ENCODE measurements around the gene MAN1B1.

MAN1B1 gene

DNA sequence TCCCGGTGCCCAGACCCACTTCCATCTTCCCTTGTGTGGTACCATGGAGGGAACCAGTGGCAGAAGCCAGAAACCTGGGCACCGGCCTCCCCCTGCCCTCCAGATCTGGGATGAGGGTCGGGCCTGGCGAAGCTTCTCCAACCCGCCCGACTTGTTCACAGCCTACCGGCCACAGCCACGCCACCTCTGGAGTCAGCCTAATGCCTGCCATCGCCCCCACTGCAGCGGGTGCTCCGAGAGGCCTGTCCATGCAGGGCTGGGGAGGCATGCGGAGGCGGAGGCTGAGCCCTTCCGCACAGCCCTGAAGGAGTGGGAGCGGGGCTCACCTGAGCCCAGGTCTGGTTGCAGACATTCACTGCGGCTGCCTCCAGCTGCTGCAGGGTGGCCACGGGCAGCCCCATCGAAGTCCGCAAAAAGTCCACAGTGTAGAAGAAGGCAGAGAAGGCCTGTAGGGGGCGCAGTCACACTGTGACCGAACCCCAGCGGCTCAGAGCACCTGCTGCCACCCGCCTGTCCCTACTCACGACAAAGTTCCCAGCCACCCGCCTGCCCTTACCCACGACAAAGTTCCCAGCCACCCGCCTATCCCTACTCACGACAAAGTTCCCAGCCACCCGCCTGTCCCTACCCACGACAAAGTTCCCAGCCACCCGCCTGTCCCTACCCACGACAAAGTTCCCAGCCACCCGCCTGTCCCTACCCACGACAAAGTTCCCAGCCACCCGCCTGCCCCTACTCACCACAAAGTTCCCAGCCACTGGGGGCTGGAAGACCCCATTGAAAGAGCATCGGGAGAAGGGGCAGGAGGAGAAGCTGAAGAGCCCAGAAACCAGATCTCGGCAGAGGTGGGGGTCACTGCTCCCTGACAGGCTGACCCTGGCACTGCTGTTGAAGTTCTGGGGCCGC lies 37.0 kb upstream of the MAN1B1 start:
- TF ChIP-seq ZFX (IDR thresholded peaks at IDR 0.05) (no peak), CTCF (conservative IDR thresholded peaks at IDR 0.05) (no peak; the same call in 1 of the 2 replicates)
- peak overlapping the region; percentile 94 for H3K27ac ChIP-seq

DNA sequence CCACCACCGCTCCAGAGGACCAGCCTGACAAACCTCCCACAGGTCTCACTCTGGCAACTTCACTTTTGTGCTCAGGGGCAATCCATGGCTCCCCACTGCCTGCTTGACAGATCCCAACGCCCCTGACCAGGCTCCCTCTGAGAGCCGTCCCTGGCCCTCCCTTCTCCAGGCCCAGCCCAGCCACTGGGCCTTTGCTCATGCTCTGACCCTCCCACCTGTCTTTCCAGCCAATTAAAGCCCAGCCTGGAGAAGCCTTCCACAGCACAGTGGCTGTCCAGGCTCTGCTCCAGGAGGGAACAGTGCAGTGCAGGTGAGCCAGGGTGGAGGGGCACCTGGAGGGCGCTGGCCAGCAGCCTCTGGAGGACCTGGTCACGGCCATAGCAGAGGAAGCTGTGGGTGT lies 36.2 kb upstream of the MAN1B1 start:
- TF ChIP-seq ZFX (IDR thresholded peaks at IDR 0.05) (no peak), CTCF (conservative IDR thresholded peaks at IDR 0.05) (no peak)
- no peak overlapping the region; the same call in 1 of the 2 replicates for H3K27ac ChIP-seq

- H3K27ac ChIP-seq = no peak overlapping the region
- no peak for TF ChIP-seq CTCF (conservative IDR thresholded peaks at IDR 0.05)
- TF ChIP-seq ZFX (IDR thresholded peaks at IDR 0.05) = no peak
Measured at GRCh38 chr9:137051145-137051724, 35.5 kb upstream of the MAN1B1 start.

- TF ChIP-seq ZFX (IDR thresholded peaks at IDR 0.05) (no peak), CTCF (conservative IDR thresholded peaks at IDR 0.05) (no peak)
- H3K27ac ChIP-seq = no peak overlapping the region
Measured at GRCh38 chr9:137052293-137052692, 34.5 kb upstream of the MAN1B1 start.

DNA sequence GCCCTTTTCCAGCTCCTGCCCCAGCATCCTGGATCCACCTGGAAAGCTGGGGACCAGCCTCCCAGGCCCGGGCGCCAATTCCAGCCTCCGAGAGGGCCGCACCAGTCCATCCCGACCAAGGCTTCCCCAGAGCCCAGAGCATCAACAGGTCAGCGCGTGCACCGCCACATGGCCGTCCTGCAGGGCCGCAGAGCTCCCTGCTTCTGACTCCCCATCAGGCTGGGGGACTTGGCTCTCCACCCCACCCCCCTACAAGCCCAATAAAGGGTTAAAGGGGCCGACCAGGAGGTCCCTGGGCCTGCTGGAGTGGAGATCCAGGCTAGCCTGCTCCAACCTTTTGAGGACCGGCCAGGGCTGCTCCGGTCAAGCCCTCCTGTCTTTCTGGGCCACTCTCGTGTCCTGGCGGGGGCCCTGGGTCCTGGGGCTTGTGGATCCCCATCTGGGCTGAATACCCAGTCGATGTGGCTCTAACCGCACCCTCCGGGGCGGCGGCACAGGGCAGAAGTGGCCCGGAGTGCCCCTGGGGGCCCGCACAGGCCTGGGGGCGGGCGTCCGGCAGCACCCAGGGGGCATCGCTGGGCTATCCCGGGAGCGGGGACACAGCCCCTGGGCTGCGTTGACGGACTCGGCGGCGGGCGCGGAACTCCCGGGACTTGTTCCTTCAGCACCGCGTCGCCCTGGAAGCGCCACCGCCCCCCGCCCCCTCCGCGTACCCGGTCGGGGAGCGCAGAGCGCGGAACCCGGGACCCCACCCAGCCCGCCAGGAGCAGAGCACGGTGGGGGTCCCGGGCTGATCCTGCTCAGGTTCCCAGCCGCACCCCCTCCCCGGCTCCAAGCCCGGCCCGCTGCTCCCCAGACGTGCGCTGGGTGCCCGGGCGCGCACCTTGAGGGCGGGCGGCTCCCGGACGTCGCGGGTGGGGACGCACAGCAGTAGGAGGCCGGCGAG lies 33.5 kb upstream of the MAN1B1 start:
- H3K27ac ChIP-seq = peak overlapping the region; percentile 88
- TF ChIP-seq CTCF (conservative IDR thresholded peaks at IDR 0.05) (no peak), ZFX (IDR thresholded peaks at IDR 0.05) (no peak)

DNA sequence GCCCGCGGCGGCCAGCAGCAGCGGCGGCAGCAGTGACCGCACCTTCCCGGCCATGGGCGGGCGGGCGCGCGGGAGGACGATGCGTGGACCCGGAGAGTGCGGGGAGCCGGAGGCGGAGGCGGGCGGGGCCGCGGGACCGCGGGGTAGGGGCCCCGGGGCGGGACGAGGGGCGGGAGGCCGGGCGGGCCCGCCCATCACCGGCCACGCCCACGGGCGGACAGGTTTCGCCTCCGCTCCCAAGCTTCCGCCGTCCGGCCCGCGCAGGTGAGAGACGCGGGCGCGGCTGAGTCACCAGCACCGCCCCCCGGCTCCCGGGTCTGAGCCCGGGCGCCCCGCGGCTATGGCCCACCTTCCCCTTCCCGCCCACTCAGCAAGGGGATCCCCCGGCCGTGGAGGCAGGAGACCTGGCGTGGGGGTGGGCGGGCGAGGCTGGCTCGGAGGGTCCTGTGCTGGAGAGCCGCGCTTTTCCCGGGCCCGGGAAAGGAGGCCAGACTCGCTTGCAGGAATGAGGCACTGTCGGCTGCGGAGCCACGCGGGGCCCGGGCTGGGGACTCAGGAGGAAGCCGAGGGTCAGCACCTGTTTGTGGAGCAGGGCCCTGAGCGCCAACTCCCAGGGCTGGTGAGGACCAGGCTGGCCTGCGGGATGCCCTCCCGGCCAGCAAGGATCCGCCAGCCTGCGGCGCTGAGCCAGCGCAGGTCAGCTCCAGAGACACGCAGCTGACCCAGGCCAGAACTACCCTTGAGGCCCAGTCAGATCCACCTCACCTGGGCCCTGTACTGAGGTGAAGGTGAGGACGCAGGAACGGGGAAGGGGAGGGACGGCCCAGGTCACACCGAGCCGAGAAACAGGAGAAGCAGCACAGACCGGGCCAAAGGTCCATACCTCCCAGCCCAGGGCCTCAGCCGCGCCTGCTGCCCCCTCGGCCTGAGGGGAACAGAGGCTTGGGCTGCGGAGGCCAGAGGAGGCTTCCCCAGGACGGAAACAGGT lies 32.5 kb upstream of the MAN1B1 start, which contains the start of gene ENTPD2:
ENTPD2 (minus strand) TSS at position 118 of the 988 bp plus-strand sequence; CDS start at position 54, 64 bp downstream.
- TF ChIP-seq ZFX (IDR thresholded peaks at IDR 0.05) = peak; percentile 72; the same call in 1 of the 2 replicates
- TF ChIP-seq CTCF (conservative IDR thresholded peaks at IDR 0.05) = no peak
- H3K27ac ChIP-seq = peak within 1 kb of the TSS; percentile 88

All from C4-2B (cell line).